Kidney capillary endothelial cell (primary cell): ENCODE results near the gene RBM38.

ENCODE experiments used
- DNase-seq: peaks from one replicate; pipeline ENCODE4 v3.0.0-alpha.2; 2018; ENCODE audit warnings: low spot score

Gene RBM38

GRCh38 chr20:57404006-57404405, 12.8 kb downstream of the RBM38 start:
- DNase-seq: no peak

- DNase-seq: no peak
Measured at GRCh38 chr20:57404419-57405072, 13.3 kb downstream of the RBM38 start.

- DNase-seq: no peak
Measured at GRCh38 chr20:57405236-57406016, 14.2 kb downstream of the RBM38 start.

GRCh38 chr20:57407541-57407956, 16.4 kb downstream of the RBM38 start:
- DNase-seq: no peak

GRCh38 chr20:57408131-57408530, 16.9 kb downstream of the RBM38 start:
- DNase-seq: no peak

- DNase-seq: no peak
Measured at GRCh38 chr20:57408536-57409233, 17.5 kb downstream of the RBM38 start.

GRCh38 chr20:57409316-57409671, 18.1 kb downstream of the RBM38 start:
- no peak for DNase-seq

GRCh38 chr20:57409672-57410397, 18.6 kb downstream of the RBM38 start:
- no peak for DNase-seq

GRCh38 chr20:57410398-57410920, 19.3 kb downstream of the RBM38 start:
- DNase-seq: no peak

- DNase-seq: no peak
Measured at GRCh38 chr20:57410924-57411323, 19.7 kb downstream of the RBM38 start.

GRCh38 chr20:57411406-57412283, 20.4 kb downstream of the RBM38 start:
- no peak for DNase-seq

- DNase-seq: no peak
Measured at GRCh38 chr20:57412347-57413029, 21.3 kb downstream of the RBM38 start.

- DNase-seq: no peak
Measured at GRCh38 chr20:57413986-57414385, 22.8 kb downstream of the RBM38 start.

- DNase-seq: no peak
Measured at GRCh38 chr20:57414867-57415592, 23.8 kb downstream of the RBM38 start.

- DNase-seq: no peak
Measured at GRCh38 chr20:57415771-57416170, 24.6 kb downstream of the RBM38 start.

GRCh38 chr20:57416296-57417022, 25.3 kb downstream of the RBM38 start:
- DNase-seq: no peak

GRCh38 chr20:57417051-57417689, 26.0 kb downstream of the RBM38 start:
- DNase-seq: no peak
